ENCODE data around the gene ITIH3.

Gene ITIH3

DNA sequence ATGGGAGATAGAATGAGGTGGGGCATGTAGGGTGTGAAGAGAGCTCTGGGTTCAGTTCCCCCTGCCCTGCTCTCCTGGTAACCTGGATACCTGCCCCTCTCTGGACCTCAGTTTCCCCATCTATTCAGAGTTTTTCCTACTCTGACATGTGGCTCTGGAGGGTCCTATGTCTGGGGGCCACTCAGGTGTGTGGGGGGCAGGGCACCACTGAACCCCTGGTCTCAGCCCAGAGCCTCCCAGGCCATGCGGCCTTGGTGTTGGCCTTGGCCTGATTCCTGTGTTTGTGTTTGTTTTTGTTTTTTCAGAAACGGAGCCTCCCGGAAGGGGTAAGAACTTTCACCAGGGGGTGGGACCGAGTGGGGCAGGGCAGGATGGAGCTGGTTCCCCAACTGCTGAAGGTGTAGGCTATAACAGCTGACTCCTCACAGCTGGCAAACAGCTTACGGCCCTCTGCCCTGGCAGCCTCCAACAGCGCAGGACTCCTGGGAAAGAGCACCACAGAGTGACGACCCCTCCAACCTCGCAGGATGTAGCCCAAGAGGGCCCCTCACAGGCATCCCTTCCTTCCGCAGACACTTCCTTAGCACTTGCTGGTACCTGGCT lies 803 bp downstream of the ITIH3 start:
- no peak for DNase-seq

DNA sequence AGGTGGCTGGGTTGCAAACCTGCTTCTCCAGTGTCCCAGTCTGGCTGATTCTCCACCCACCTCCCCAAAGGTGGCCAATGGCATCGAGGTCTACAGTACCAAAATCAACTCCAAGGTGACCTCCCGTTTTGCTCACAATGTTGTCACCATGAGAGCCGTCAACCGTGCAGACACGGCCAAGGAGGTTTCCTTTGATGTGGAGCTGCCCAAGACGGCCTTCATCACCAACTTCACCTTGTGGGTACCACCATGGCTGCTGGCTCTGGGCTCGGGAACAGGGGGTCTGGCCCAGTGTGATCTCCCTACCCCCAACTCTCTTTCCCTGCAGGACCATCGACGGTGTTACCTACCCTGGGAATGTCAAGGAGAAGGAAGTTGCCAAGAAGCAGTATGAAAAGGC lies 1.8 kb downstream of the ITIH3 start:
- no peak for DNase-seq

DNA sequence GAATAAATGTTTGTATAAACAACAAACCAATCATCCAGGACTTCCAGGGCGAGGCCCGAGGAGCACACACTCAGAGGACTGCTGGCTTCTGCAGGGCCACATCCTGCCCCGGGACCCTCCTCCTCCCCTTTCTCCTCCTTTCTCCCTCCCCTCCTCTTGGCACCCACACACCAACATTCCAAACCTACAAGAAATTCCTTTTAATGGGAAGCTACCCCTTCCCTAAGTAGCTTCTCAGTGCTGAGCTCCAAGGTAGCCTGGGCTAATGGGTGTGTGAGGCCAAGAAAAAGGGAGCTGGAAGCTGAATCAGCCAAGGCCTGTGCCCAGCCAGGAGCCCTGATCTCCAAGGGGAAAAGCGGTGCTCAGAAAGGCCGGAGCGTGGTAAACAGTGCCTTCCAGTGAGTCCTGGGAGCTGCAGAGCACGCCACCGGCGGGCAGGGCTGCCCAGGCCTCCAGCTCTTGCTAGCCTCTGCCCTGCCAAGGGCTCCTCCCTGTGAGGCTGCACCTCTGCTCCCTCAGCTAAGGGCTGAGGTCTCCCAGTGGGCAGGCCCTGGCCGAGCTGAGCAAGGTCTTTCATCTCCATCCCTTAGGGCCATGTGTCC lies 3.9 kb downstream of the ITIH3 start:
- no peak for DNase-seq

DNA sequence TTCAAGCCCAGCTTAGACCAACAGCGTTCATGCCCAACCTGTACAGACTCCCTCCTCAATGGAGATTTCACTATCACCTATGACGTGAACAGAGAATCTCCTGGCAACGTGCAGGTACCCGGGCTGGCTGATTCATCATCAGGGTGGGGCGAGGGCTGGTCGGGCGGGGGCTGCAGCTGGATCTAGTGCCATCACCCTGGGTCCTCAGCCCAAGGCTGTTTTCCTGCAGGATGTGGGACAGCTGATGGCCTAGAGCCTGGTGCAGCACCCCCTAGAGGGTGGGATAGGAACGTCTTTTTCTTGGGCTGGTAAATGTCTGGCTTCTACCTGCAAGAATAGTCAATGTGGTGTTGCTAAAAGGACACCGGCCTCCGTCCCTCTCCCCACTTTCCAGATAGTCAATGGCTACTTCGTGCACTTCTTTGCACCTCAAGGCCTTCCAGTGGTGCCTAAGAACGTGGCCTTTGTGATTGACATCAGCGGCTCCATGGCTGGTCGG lies 4.4 kb downstream of the ITIH3 start:
- no peak for DNase-seq

DNA sequence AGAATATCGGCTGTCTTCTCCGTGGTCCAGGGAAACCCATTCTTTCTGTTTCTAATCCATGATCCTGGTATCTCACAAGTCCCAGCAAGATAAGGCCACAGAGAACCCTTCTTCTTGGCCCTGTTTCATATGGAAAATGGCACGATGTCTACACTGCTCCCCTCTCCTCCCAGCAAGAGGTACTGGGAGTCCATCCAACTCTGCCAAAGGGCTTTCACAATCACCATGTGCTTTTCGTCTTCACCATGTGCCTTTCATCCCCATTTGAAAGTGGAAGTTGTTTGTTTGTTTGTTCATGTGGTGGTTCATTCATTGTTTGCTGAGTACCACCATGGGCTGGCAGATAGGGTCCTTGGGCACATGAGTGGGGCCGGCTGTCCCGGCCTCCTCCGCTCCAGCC lies 5.5 kb downstream of the ITIH3 start:
- no peak for DNase-seq

DNA sequence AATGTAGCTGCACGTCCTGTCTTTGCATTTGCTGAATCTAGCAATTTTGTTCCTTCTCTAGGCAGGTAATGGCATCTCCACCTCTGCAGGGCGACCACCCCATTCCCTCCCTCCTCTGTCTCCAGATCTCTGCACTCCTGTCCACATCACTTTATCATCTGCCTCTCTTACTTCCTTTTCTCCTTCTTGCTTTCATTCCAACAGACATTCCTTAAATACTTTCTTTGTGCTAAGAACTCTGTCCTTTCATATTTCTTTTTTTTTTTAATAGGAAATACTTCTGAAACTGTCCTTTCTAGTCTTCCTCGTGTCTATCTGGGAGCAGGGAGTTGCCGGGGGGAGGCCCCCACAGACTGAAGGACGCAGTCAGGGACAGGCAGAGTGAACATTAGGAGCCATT lies 7.2 kb downstream of the ITIH3 start:
- DNase-seq: no peak

DNA sequence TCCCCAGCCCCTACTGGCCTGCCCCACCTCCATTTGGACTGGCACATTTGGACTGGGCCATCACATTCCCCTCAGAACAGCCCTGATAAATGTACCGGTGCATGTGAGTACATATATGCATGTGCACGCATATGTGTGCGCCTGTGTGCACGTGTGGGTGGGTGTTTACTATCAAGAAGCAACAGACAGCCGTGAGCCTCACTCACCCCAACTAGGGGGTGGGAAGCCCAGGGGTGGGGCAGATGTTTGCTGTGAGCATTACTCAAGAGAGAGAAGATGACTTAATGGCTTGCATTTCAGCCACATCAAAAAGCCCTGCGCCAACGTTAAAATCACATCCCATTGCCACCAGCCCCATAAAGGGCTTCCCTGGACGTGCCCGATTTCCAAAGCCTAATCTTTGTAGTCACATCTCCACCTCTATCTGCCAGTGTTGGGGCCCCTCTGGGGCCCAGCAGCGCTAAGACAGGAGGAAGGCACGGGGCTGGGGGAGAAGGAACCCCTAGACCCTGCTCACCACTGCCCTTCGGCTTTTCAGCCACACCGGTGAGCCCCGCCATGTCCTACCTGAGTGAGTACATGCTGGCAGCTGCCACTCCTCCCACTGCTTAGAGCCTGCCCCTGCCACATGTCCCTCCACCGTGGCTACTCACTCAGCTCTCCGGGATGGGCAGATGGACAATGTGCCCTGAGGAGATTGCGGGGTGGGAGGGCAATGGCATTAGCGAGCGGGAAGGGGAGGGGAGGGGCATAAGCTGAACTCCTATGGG lies 10.9 kb downstream of the ITIH3 start:
- no peak for DNase-seq

DNA sequence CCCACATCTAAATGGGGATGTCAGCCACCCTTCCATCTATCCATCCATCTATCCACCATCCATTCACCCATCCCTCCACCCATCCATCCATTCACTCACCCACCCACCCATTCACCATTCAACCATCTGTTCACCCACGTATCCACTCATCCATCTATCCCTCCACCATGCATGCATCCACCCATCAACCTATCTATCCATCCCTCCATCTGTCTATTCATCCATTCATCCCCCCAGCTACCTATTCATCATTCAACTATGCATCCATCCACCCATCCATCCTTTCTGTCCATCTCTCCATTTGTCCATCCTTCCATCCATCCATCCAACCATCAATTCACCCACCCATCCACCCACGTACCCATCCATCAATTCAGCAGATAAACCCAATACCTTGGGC lies 14.6 kb downstream of the ITIH3 start:
- no peak for DNase-seq

DNA sequence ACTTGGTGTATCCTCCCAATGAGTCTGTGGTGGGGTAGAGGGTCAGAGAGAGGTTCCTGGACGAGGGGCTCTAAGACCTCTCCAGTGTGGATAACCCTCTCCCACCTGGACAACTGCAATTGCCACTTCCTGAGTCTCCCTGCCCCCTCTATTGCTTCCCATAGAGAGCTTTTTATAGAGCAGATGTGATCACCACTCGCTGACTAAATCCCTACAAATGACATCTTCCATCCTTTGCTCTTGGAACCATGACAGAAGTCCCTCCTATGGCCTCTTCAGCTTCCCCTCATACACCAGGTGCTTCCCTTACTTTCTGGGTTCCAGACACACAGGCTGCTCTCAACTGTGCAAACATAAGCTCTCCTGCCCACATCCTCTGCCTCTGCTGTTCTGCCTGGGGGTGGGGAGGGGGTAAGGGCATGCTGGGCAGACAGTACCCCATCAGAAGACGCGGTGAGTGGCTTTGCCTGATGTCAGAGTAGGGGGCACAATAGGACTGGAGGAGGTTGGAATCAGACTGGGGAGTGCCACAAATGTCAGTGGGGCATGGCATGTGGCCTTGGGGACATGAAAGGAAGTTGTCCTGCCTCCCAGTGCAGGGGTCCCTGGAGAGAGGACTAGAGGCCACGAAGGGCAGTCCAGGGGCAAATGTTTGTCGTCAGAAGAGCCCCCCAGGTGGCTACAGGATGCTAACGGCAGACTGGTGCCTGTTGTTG lies 15.2 kb downstream of the ITIH3 start:
- no peak for DNase-seq

DNA sequence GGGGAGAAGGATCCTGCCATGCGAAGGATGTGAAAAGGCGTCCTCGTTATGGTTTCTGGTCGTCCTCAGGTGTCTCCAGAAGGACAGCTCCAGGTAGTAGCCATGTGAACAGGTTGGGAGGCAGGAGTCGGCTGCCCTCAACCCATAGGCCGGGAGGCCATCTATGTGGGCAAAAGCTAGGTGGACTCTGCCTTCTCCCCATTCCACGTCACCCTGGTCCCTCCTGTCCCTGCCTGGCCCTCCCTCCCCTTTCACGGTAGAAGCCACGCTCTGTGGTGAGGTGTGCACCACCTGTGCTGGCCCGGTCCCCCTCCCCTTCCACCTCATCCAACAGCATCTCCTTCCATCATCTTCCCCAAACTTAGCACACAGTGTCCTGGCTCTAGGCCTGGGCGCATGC lies 16.3 kb downstream of the ITIH3 start:
- no peak for DNase-seq

DNA sequence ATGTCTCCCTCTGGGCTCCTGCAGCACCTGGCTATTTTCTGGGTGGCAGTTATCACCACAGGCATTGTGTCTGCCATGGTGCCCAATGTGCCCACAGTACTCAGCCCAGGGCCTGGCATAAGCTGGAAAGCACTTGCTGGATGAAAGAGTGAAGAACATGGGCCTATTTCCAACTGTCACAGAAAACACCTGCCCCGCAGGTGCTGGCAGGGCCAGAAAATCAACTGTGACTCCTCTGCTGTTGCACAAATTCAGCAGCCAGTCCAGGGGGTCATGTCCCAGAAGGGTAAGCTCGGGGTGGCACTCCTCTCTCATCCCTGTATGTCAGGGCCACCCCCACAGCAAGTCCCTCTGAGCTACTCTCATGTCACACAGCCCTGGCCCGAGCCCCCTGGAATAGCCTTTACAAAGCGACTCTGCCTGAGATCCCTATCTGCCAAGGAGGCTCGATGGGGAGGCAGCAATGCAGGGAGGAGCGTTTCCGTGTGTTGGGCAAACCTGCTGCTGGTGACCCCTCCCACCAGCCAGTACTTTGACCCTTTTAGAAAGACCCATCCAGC lies 16.9 kb downstream of the ITIH3 start:
- no peak for DNase-seq

DNA sequence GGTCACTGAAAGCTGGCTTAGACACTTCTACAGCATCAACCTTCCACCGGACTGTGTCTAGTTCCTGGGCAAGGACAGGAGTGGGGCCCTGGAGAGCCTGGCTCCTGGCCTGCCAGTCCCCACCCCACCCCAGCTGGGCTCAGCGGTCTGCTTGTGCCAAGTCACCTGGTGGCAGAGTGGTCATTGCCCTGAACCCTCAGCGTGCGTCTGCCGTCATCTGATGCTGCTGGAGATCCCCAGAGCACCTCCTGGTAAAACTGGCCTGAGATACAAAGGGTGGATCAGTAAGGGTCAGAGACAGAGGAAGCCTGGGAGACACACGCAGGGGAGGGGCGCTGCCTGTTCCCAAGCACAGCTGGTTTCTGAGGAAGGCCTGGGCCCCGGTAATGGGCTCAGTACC lies 19.2 kb downstream of the ITIH3 start:
- DNase-seq: no peak

DNA sequence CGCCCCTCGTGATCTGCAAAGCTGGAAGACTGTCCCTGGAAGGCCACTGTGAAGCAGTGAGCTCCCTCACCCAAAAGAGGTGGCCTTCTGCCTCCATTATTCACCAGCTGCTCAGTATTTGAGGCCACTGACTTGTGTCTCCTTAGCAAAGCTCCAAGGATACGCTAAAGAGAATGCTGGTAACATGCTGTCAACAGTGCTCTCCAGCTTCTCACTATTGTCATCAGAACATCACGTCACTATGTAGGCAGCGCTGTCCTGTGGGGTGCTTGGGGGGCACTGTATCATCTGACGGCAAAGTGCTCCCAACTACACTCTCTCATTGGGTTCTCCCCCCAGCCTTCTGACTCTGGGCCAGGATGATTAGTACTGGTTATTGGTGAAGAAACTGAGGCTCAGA lies 21.6 kb downstream of the ITIH3 start:
- DNase-seq: no peak

DNA sequence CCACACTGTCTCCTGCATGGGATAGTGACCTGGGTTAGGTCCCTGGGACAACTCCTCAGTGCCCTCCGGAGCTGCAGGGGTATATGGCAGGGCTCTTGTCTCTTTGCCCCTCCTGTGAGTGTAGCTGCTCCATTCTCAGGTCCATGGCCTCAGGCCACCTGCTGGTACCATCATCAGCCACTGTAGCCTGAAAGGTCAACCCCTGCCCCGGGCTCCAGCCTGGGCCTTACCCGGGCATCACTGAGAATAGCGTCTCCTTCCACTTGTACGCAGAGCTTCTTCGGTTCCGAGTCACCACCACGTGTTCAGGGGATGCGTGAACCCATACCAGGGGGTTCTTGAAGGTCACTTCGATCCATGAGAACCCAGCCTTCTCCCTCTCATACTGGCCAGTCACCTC lies 22.1 kb downstream of the ITIH3 start:
- no peak for DNase-seq

DNA sequence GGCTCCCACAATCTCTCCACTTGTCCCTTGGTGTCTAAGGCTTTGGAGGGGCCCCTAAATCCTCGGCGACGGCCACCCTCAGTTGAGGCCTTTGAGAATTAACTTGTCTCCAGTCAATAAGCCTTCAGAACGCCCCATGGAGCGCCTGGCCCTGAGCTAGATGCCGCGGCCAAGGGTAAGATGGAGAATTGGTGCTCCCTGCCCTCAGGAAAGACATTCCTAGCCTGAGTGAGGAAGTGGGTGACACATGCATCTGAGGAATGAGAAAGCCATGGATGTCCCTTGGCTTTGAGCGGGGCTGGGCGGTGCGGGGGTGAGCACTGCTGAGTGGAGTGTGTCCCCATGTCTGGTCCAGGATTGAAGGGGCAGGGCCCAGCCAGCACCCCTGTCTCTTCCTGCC lies 22.6 kb downstream of the ITIH3 start:
- DNase-seq: no peak

DNA sequence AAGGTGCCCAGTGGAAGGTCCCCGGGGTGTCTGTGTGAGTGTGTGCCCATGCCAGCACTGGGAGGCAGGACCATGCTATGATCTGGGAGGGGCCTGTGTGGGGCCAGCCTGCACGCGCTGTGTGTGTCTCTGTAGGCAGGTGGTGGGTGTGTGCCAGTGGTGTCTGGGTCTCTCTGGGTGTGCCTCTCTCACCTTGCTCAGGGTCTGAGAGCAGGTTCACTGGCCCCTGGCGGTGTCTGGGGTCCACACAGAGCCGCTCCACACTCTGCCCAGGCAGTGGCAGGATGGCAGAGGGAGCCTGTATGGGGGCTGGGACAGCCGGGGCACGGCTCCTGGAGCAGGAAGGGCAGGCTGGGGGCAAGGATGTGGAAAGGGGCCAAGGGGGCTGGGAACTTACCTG lies 23.3 kb downstream of the ITIH3 start:
- no peak for DNase-seq

DNA sequence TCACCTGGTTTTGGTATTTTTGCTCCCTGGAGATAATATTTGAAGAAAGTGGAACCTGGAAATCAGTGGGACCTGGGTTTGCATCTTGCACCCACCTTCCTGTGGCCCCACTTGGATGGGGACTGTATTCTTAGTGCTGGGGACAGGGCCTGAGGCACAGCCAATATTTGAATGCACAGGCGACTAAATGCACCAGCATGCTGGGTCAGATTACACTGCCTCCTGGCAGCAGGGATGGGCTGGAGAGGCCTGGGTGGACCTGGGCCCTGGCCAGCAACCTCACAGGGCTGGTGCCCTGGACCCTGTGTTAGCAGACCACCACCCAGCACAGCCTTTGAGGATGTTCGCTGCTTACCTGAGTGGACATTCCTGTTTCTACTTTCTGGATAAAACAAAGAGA lies 25.3 kb downstream of the ITIH3 start:
- DNase-seq: no peak

DNA sequence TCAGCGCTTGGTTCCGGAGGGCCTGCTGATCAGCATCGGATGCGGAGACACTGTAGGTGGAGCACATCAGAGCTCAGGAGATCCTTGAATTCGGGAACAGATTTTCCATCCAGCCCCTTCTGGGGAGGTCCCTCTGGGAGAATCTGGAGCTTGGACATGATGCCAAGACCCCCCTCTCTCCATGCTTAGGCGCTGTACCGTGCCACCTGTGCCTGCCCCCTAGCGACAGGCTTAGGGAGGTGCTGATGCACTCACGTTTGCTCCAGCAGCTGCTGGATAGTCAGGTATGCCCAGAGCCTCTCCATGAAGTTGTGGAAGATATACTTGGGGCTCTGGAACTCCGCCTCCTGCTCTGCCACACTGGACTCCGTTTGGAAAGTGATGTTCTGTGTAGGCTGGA lies 26.1 kb downstream of the ITIH3 start:
- no peak for DNase-seq

DNA sequence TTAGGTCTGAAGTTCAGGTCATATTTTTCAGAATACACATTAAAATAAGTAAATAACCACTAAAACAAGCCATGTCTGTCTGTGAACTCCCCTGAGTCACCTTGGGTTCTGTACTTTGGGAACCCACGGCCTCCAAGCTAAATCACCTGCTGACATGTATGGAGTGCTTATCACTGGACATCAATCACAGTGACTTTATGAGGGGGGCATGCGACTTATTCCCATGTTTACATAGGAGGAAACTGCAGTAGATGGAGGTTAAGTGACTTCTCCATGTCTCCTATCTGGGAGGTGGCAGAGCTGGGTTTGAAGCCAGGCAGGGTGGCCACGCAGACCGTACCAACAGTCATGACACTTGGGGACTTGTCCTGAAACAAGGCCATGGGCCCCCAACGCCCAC lies 27.8 kb downstream of the ITIH3 start:
- no peak for DNase-seq

DNA sequence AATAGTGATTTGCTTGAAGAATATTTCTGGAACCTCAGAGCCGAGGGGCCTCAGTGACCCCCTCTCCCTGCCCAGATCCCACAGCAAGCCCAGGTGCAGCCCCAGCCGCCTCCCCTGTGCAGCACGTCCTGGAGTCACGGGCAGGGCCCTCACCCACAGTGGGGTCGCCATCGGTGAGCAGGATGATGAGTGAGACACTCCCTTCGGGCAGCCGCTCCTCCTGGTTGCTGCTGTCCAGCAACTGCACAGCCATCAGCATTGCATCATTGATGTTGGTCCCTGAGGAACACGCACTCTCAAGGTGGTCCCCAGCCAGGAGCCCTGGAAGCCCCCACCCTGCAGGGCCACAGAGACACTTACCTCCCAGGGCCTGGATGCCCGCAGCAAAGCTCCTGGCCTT lies 29.4 kb downstream of the ITIH3 start:
- DNase-seq: no peak

DNA sequence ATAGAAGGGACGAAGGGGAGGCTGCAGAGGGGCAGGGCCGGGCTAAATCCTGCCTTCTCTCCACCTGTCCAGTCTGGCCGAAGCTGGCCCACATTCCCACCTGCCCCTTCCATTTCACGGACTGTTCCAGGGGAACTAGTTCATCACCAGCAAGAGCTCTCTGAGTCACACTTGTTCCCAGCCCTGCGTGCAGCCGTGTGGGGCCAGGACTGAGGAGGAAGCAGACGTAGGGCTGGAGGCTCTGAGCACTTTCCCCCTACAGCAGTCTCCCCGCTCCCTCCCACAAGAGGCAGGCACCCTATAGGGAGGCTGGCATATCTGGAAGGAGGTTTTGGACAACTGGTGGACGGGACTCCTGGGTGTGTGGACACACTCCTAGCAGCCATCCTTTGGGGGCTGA lies 32.8 kb downstream of the ITIH3 start:
- no peak for DNase-seq

DNA sequence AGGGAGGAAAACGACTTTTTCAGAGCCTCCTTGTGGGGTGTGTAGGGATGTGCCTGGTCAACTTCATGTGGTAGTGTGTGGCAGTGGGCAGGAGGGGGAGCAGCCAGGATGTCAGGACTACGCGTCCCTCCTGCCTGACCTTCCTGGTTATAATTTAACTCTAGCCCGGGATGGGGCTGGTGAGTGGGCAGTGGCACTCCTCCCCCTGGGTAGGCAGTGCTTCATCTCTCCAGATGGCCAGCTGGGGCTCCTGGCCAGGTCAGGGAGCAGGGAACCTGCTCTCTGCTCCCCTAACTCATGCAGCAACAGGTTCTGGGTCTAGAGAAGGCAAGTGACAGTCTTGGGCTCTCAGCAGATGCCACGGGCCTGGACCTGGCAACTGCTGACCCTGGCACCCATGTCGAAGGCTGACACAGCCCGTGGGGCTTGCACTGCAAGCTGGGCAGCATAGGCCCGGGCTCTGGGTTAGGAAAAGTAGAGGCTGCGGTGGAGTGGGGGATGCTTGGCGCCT lies 33.3 kb downstream of the ITIH3 start:
- peak; percentile 35 for DNase-seq

DNA sequence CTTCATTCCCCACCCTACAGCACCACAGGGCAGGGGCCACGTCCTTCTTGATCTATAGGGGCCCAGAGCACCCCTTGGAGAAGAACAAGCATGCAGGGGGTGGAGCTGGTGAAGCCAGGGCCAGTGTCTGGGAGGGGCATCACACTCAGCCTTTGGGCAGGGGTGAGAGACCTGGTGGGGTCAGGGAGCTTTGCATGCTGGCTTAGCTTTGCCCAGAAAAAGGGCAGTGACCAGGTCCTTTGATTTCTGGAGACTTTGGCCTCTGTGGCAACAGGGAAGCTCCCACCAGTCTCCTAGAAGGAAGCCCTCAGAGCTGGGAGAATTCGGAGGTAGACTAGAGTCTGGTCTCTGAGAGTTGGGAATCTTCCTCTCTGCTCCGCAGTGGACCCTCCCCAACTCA lies 34.9 kb downstream of the ITIH3 start:
- DNase-seq: no peak
